GM12864 (cell line): ENCODE results near the gene LUC7L3.

Source experiments
- DNase-seq: peaks from one replicate; pipeline ENCODE4 v3.0.0-alpha.2; 2011; ENCODE audit warnings: low read depth
- H3K4me3 ChIP-seq: 2 replicates; pipeline ENCODE4 v1.5.1; 2011; ENCODE audit warnings: mild to moderate bottlenecking, low read depth, low read length, control low read depth
- CTCF ChIP-seq: IDR thresholded peaks from 2 replicates; pipeline ENCODE4 v1.5.1; 2011; ENCODE audit warnings: low read depth, mild to moderate bottlenecking, moderate library complexity, low read length, control low read depth, inconsistent platforms; ENCODE audit errors: missing control alignments

LUC7L3 gene

GRCh38 chr17:50687200-50688066 is 32.0 kb upstream of the LUC7L3 start:
- no peak overlapping the region for H3K4me3 ChIP-seq
- no peak for TF ChIP-seq CTCF
- DNase-seq = no peak

- TF ChIP-seq CTCF = no peak
- H3K4me3 ChIP-seq = no peak overlapping the region
- DNase-seq = no peak
Measured at GRCh38 chr17:50688245-50688644, 31.2 kb upstream of the LUC7L3 start.

GRCh38 chr17:50689251-50689650 is 30.2 kb upstream of the LUC7L3 start:
- DNase-seq = no peak
- no peak for TF ChIP-seq CTCF
- H3K4me3 ChIP-seq = no peak overlapping the region

- H3K4me3 ChIP-seq = no peak overlapping the region
- no peak for DNase-seq
- TF ChIP-seq CTCF = no peak
Measured at GRCh38 chr17:50689956-50690886, 29.2 kb upstream of the LUC7L3 start.

GRCh38 chr17:50690887-50691549 is 28.4 kb upstream of the LUC7L3 start:
- TF ChIP-seq CTCF = no peak
- no peak overlapping the region for H3K4me3 ChIP-seq
- DNase-seq = no peak

- H3K4me3 ChIP-seq = no peak overlapping the region
- no peak for TF ChIP-seq CTCF
- DNase-seq = no peak
Measured at GRCh38 chr17:50691550-50692447, 27.6 kb upstream of the LUC7L3 start.
